GM06990 (cell line): ENCODE results near the gene ATP9A.

Experiments used
- DNase-seq: peaks from one replicate; pipeline ENCODE4 v3.0.0-alpha.2; 2011; ENCODE audit not compliant: insufficient read length; ENCODE audit errors: extremely low read depth
- H3K27me3 ChIP-seq: replicated peaks from 2 replicates; pipeline ENCODE4 v1.6.0; 2011; ENCODE audit warnings: low read length; ENCODE audit not compliant: control insufficient read depth, insufficient read depth
- H3K36me3 ChIP-seq: 2 replicates; pipeline ENCODE4 v1.5.1; 2011; ENCODE audit warnings: low read length; ENCODE audit not compliant: control insufficient read depth, insufficient read depth
- H3K4me3 ChIP-seq: replicated peaks from 2 replicates; pipeline ENCODE4 v1.5.1; 2011; ENCODE audit warnings: low read depth, mild to moderate bottlenecking, control low read depth, low read length
- TF ChIP-seq, protein P1 (sequence below): IDR thresholded peaks from 2 replicates; pipeline ENCODE4 v1.5.1; 2011; ENCODE audit warnings: low read length, control low read depth, mild to moderate bottlenecking, inconsistent platforms; ENCODE audit not compliant: insufficient read depth, poor library complexity, severe bottlenecking

Gene ATP9A

DNA sequence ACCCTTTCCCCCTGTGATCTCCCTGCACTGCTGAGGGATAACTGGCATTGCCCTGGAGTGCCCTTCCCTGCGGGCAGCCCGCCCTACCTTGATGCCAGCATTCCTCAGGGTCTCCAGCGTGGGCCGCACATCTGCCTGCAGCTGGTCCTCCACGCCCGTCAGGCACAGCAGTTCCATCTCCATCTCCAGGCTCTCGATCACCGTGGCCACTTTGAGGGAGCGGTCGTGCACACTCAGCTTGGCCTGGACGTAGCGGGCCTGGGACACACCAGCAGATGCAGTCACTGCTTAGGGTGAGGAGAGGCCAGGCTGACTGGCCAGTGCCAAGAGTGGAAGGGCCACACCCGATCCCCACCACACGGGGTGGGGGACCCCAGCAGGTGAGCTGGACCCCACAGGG lies 143.1 kb downstream of the ATP9A start:
- Histone ChIP-seq H3K36me3 (no peaks in the 10 kb centered on the region), H3K4me3 (no peak overlapping the region), H3K27me3 (no peaks in the 10 kb centered on the region)
- no peak for DNase-seq
- TF ChIP-seq, protein P1, sequence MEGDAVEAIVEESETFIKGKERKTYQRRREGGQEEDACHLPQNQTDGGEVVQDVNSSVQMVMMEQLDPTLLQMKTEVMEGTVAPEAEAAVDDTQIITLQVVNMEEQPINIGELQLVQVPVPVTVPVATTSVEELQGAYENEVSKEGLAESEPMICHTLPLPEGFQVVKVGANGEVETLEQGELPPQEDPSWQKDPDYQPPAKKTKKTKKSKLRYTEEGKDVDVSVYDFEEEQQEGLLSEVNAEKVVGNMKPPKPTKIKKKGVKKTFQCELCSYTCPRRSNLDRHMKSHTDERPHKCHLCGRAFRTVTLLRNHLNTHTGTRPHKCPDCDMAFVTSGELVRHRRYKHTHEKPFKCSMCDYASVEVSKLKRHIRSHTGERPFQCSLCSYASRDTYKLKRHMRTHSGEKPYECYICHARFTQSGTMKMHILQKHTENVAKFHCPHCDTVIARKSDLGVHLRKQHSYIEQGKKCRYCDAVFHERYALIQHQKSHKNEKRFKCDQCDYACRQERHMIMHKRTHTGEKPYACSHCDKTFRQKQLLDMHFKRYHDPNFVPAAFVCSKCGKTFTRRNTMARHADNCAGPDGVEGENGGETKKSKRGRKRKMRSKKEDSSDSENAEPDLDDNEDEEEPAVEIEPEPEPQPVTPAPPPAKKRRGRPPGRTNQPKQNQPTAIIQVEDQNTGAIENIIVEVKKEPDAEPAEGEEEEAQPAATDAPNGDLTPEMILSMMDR = no peak

DNA sequence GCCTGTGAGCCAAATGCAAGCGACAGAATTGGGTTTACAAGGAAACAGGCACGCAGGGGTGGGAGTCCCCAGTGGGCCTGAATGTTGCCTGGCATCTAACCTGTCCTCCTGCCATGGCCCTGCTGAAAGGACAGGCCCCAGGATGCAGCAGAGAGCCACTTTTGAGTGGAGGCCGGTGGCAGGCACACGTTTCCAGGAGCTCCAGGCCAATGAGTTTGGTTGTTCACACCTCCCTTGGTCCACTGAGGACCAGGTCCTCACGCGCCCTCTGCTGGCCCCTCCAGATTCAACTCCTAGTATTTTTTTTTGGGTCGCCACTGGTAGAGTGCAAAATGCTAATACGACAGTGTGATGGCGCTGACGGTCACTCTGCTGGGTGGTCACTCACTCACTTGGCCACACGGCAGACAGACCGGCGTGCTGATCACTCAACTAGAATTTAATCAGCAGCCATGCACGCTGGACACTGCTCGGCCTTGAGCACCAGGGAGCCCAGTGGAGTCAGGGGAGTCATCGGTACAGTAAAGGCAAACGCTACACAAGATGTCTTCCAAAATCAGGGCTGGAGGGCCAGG lies 143.9 kb downstream of the ATP9A start:
- Histone ChIP-seq H3K36me3 (no peaks in the 10 kb centered on the region), H3K4me3 (no peak overlapping the region), H3K27me3 (no peaks in the 10 kb centered on the region)
- TF ChIP-seq, protein P1 = peak; percentile 86
- peak; percentile 62 for DNase-seq

DNA sequence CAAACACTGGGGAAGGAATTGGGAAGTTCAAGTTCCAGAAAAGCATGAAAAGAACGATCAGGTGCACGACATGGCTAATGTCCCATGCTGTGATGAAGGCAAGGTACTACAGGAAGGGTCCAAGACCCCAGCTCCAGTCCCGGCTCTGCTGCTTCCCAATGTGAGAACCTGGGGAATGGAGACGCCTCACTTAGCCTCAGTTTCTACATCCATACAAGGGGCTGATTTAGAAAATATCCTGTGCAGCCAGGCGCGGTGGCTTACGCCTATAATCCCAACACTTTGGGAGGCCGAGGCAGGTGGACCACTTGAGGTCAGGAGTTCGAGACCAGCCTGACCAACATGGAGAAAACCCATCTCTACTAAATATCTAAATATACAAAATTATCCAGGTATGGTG lies 144.9 kb downstream of the ATP9A start:
- Histone ChIP-seq H3K4me3 (no peak overlapping the region), H3K36me3 (no peaks in the 10 kb centered on the region), H3K27me3 (no peaks in the 10 kb centered on the region)
- TF ChIP-seq, protein P1 = no peak
- no peak for DNase-seq

DNA sequence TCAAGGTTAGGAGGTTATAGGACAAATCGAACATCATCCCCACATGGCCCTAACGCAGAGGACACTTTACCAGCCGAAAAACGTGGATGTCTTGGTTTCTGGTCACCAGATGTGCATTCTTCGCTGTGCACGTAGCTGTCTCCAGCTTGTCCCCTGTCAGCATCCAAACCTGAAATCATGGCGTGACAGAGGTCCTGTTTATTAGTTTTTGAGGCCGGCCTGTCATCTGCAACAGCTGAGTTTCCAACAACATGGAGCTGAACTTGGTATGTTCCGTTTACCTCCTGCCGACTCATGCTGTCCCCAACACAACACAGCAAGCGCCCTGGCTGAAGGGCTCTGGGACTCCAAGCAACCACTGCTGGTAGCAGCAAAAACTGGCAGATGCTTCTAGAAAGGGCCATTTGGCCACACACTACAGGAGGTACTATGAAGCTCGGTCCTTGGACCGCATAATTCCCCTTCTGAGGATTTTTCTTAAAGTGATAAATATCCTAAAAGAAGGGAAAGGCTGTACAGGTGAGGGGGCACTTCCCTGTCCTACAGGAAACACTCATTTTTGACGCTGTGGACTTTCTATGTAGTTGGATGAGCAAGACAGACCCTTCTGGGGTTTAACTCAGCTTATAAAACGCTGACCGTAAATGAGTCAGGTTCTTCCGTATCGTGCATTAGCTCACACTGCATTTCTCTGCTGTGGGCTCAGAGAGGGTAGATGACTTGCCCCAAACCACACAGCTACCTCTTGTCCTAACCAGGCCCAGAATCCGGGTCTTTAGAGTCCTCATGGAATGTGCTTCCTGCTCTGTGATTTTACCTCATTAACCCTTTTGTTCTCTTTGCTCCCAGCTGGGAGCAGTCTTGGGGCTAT lies 146.0 kb downstream of the ATP9A start:
- TF ChIP-seq, protein P1 = no peak
- DNase-seq = no peak
- no peaks in the 10 kb centered on the region for H3K27me3 ChIP-seq

DNA sequence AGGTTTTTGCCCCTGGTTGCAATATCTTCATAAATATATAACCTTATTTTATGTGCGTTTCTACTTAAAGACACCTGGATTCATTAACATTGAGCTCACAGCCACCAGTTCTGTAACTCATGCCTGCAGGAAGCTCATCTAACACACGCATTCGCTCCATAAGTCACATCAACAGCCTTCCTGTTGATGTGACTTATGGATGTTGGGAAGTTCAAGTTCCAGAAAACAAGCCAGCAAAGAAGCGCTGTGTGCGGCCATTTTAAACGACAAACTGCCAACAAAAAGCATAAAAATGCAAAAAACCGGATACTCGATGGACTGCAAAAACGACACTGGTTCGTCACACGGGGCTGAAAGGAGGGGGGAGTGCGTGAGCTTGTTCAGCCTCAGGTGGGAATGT lies 147.8 kb downstream of the ATP9A start:
- Histone ChIP-seq H3K4me3 (no peak overlapping the region), H3K27me3 (no peaks in the 10 kb centered on the region), H3K36me3 (no peaks in the 10 kb centered on the region)
- DNase-seq = no peak
- TF ChIP-seq, protein P1 = no peak

More for the DNA sequence above, 146.0 kb downstream of the ATP9A start:
- H3K36me3 ChIP-seq = no peaks in the 10 kb centered on the region
- no peak overlapping the region for H3K4me3 ChIP-seq
